ENCODE results near the gene MEGF11. TPM values are rescaled to one million over a fixed set of nuclear protein-coding genes. Genes with fewer than 3 reads are reported as not detected.

The MEGF11 gene
- total RNA-seq, 1 donor from 2014 or later = not detected

GRCh38 chr15:66241908-66242285 is 11.7 kb downstream of the MEGF11 start:
- no peak overlapping the region for H3K4me3 Mint-ChIP-seq (ENCODE audit: unreplicated experiment)
- H3K9me3 Mint-ChIP-seq (ENCODE audit: low read depth) = no peaks in the 10 kb centered on the region
- no peaks in the 10 kb centered on the region for H3K4me1 Mint-ChIP-seq (ENCODE audit: low read depth)
- no peak overlapping the region for H3K27ac Mint-ChIP-seq (ENCODE audit: unreplicated experiment)
- H3K36me3 Mint-ChIP-seq (ENCODE audit: low read depth) = no peaks in the 10 kb centered on the region
- no peak for DNase-seq (ENCODE audit: low spot score)
- no peak for TF ChIP-seq CTCF (IDR thresholded peaks at IDR 0.05)
- H3K27me3 Mint-ChIP-seq (ENCODE audit: low read depth) = peaks cover 61% of the 10 kb centered on the region

GRCh38 chr15:66241087-66241907 is 12.3 kb downstream of the MEGF11 start:
- H3K36me3 Mint-ChIP-seq (ENCODE audit: low read depth) = no peaks in the 10 kb centered on the region
- H3K27me3 Mint-ChIP-seq (ENCODE audit: low read depth) = peaks cover 63% of the 10 kb centered on the region
- H3K4me3 Mint-ChIP-seq (ENCODE audit: unreplicated experiment) = no peak overlapping the region
- H3K27ac Mint-ChIP-seq (ENCODE audit: unreplicated experiment) = no peak overlapping the region
- H3K4me1 Mint-ChIP-seq (ENCODE audit: low read depth) = no peaks in the 10 kb centered on the region
- H3K9me3 Mint-ChIP-seq (ENCODE audit: low read depth) = no peaks in the 10 kb centered on the region
- DNase-seq (ENCODE audit: low spot score) = no peak
- no peak for TF ChIP-seq CTCF (IDR thresholded peaks at IDR 0.05)

- no peak overlapping the region for H3K27ac Mint-ChIP-seq (ENCODE audit: unreplicated experiment)
Observed at GRCh38 chr15:66240240-66240794, 13.2 kb downstream of the MEGF11 start.

GRCh38 chr15:66239514-66239913 is 14.0 kb downstream of the MEGF11 start:
- H3K27ac Mint-ChIP-seq (ENCODE audit: unreplicated experiment) = no peak overlapping the region
- no peaks in the 10 kb centered on the region for H3K36me3 Mint-ChIP-seq (ENCODE audit: low read depth)
- no peaks in the 10 kb centered on the region for H3K4me1 Mint-ChIP-seq (ENCODE audit: low read depth)
- no peak for DNase-seq (ENCODE audit: low spot score)
- H3K4me3 Mint-ChIP-seq (ENCODE audit: unreplicated experiment) = no peak overlapping the region
- H3K27me3 Mint-ChIP-seq (ENCODE audit: low read depth) = peaks cover 68% of the 10 kb centered on the region
- H3K9me3 Mint-ChIP-seq (ENCODE audit: low read depth) = no peaks in the 10 kb centered on the region
- TF ChIP-seq CTCF (IDR thresholded peaks at IDR 0.05) = no peak

More at GRCh38 chr15:66240240-66240794, 13.2 kb downstream of the MEGF11 start:
- H3K36me3 Mint-ChIP-seq (ENCODE audit: low read depth) = no peaks in the 10 kb centered on the region
- TF ChIP-seq CTCF (IDR thresholded peaks at IDR 0.05) = no peak
- H3K4me3 Mint-ChIP-seq (ENCODE audit: unreplicated experiment) = no peak overlapping the region
- H3K27me3 Mint-ChIP-seq (ENCODE audit: low read depth) = peaks cover 68% of the 10 kb centered on the region
- no peaks in the 10 kb centered on the region for H3K9me3 Mint-ChIP-seq (ENCODE audit: low read depth)
- H3K4me1 Mint-ChIP-seq (ENCODE audit: low read depth) = no peaks in the 10 kb centered on the region
- DNase-seq (ENCODE audit: low spot score) = no peak

- TF ChIP-seq CTCF (IDR thresholded peaks at IDR 0.05) = no peak
- no peak overlapping the region for H3K27ac Mint-ChIP-seq (ENCODE audit: unreplicated experiment)
- DNase-seq (ENCODE audit: low spot score) = peak; percentile 32
- no peaks in the 10 kb centered on the region for H3K9me3 Mint-ChIP-seq (ENCODE audit: low read depth)
- H3K27me3 Mint-ChIP-seq (ENCODE audit: low read depth) = peaks cover 56% of the 10 kb centered on the region
- no peaks in the 10 kb centered on the region for H3K4me1 Mint-ChIP-seq (ENCODE audit: low read depth)
- H3K36me3 Mint-ChIP-seq (ENCODE audit: low read depth) = no peaks in the 10 kb centered on the region
- H3K4me3 Mint-ChIP-seq (ENCODE audit: unreplicated experiment) = no peak overlapping the region
Observed at GRCh38 chr15:66238318-66238717, 15.2 kb downstream of the MEGF11 start.
